Measurements from ENCODE around the gene USP12.
"Not testable (repeated sequence)": the region's sequence is repeated elsewhere in the genome, so short reads cannot be mapped to it uniquely, and the experiment has no call there.

USP12 gene

GRCh38 chr13:27171244-27171826 is at the start of gene USP12:
Gene USP12, minus strand, starts transcription at chr13:27171811. Its CDS starts 172 bp downstream, at chr13:27171639.
- DNase-seq (ENCODE audit: low read depth), result no peak

GRCh38 chr13:27219611-27220010 is 48.0 kb upstream of the USP12 start:
- no peak for DNase-seq (ENCODE audit: low read depth)

GRCh38 chr13:27218861-27219260 is 47.2 kb upstream of the USP12 start:
- DNase-seq (ENCODE audit: low read depth), result not testable (repeated sequence)

- not testable (repeated sequence) for DNase-seq (ENCODE audit: low read depth)
These were observed 46.2 kb upstream of the USP12 start for GRCh38 chr13:27217791-27218190.

- DNase-seq (ENCODE audit: low read depth), result not testable (repeated sequence)
These were observed 41.8 kb upstream of the USP12 start for GRCh38 chr13:27213386-27213785.

- DNase-seq (ENCODE audit: low read depth), result no peak
These were observed 40.3 kb upstream of the USP12 start for GRCh38 chr13:27211771-27212364.

- no peak for DNase-seq (ENCODE audit: low read depth)
These were observed 39.7 kb upstream of the USP12 start for GRCh38 chr13:27211271-27211670.

GRCh38 chr13:27208514-27208913 is 36.9 kb upstream of the USP12 start:
- DNase-seq (ENCODE audit: low read depth), result no peak

- DNase-seq (ENCODE audit: low read depth), result no peak
These were observed 32.2 kb upstream of the USP12 start for GRCh38 chr13:27203854-27204253.

- DNase-seq (ENCODE audit: low read depth), result no peak
These were observed 31.6 kb upstream of the USP12 start for GRCh38 chr13:27203186-27203585.

GRCh38 chr13:27201661-27202060 is 30.1 kb upstream of the USP12 start:
- DNase-seq (ENCODE audit: low read depth), result no peak

- no peak for DNase-seq (ENCODE audit: low read depth)
These were observed 28.9 kb upstream of the USP12 start for GRCh38 chr13:27200413-27201070.

GRCh38 chr13:27199696-27200095 is 28.1 kb upstream of the USP12 start:
- no peak for DNase-seq (ENCODE audit: low read depth)

GRCh38 chr13:27199211-27199610 is 27.6 kb upstream of the USP12 start:
- DNase-seq (ENCODE audit: low read depth), result no peak

- DNase-seq (ENCODE audit: low read depth), result no peak
These were observed 23.5 kb upstream of the USP12 start for GRCh38 chr13:27194895-27195764.

GRCh38 chr13:27194209-27194608 is 22.6 kb upstream of the USP12 start:
- DNase-seq (ENCODE audit: low read depth), result no peak

- no peak for DNase-seq (ENCODE audit: low read depth)
These were observed 21.9 kb upstream of the USP12 start for GRCh38 chr13:27193496-27193895.

- no peak for DNase-seq (ENCODE audit: low read depth)
These were observed 21.4 kb upstream of the USP12 start for GRCh38 chr13:27192973-27193372.

- DNase-seq (ENCODE audit: low read depth), result not testable (repeated sequence)
These were observed 20.8 kb upstream of the USP12 start for GRCh38 chr13:27192367-27192766.

- DNase-seq (ENCODE audit: low read depth), result no peak
These were observed 17.6 kb upstream of the USP12 start for GRCh38 chr13:27189192-27189591.

GRCh38 chr13:27188239-27188638 is 16.6 kb upstream of the USP12 start:
- DNase-seq (ENCODE audit: low read depth), result no peak

- DNase-seq (ENCODE audit: low read depth), result no peak
These were observed 14.7 kb upstream of the USP12 start for GRCh38 chr13:27186295-27186694.
